Measurements from ENCODE around the gene KIF21B.

DNA sequence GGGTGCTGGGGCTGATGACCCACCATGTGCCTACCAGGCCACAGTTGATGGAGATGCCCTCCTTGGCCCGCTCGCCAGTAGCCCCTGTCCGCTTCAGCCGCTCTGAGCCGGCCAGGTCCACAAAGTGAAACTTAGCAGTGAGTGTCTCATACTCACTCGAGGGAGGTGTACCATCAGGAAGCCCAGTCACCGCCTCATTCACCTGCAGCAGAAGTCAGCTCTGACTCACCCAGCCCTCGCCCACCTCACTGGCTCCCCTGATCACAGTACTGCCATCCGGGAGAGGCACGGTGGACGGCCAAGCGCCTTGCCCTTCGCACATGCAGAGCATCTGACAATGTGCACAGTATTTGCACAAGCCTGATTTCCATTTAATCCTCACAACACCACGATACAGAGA lies 18.8 kb downstream of the KIF21B start:
- TF ChIP-seq TAF1 (IDR thresholded peaks at IDR 0.05; ENCODE audit: borderline replicate concordance, insufficient read depth, low read length) (no peak), POLR2AphosphoS5 (IDR thresholded peaks at IDR 0.05; ENCODE audit: low read depth, low read length) (no peak)
- TF ChIP-seq, protein P1, sequence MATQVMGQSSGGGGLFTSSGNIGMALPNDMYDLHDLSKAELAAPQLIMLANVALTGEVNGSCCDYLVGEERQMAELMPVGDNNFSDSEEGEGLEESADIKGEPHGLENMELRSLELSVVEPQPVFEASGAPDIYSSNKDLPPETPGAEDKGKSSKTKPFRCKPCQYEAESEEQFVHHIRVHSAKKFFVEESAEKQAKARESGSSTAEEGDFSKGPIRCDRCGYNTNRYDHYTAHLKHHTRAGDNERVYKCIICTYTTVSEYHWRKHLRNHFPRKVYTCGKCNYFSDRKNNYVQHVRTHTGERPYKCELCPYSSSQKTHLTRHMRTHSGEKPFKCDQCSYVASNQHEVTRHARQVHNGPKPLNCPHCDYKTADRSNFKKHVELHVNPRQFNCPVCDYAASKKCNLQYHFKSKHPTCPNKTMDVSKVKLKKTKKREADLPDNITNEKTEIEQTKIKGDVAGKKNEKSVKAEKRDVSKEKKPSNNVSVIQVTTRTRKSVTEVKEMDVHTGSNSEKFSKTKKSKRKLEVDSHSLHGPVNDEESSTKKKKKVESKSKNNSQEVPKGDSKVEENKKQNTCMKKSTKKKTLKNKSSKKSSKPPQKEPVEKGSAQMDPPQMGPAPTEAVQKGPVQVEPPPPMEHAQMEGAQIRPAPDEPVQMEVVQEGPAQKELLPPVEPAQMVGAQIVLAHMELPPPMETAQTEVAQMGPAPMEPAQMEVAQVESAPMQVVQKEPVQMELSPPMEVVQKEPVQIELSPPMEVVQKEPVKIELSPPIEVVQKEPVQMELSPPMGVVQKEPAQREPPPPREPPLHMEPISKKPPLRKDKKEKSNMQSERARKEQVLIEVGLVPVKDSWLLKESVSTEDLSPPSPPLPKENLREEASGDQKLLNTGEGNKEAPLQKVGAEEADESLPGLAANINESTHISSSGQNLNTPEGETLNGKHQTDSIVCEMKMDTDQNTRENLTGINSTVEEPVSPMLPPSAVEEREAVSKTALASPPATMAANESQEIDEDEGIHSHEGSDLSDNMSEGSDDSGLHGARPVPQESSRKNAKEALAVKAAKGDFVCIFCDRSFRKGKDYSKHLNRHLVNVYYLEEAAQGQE (IDR thresholded peaks at IDR 0.05; ENCODE audit: insufficient read depth in 1 of 2, low read depth in 2 of 2, low read length in 2 of 2): no peak

All from PFSK-1 (cell line).